OCI-LY7 (cell line): ENCODE data around the gene RAB11FIP4. TPM values are rescaled to one million over a fixed set of nuclear protein-coding genes. Genes with fewer than 3 reads are reported as not detected.

Experiments
- BruUV-seq: library from RNA; stranded (reverse); fragments of 400-500 nt; replicated peaks from 2 replicates; lab custom pipeline; 2021; lab: Mats Ljungman, UMichigan
- CTCF ChIA-PET: fragments of 300-600 bp; sonication (Branson Sonifier 250); formaldehyde crosslinking; loops from one replicate; lab custom pipeline; 2022; ENCODE audit warnings: antibody characterized with exemption; ENCODE audit not compliant: unreplicated experiment; lab: Charles Lee
- POLR2A ChIA-PET: fragments of 300-600 bp; sonication (Branson Sonifier 250); formaldehyde crosslinking; loops from one replicate; lab custom pipeline; 2022; ENCODE audit warnings: antibody characterized with exemption; lab: Charles Lee
- DNase-seq: peaks from one replicate; pipeline ENCODE4 v3.0.0-alpha.2; 2015; ENCODE audit warnings: low spot score
- H2AFZ ChIP-seq: fragments of 200-600 bp; sonication (generic), shearing (Covaris generic); 2 replicates; pipeline ENCODE4 v1.6.1; 2014; ENCODE audit warnings: mild to moderate bottlenecking, antibody characterized with exemption, low read length, moderate library complexity
- H3K27ac ChIP-seq: fragments of 200-600 bp; sonication (generic); 2 replicates; pipeline ENCODE4 v1.5.1; 2014; ENCODE audit warnings: mixed run types, low read depth, mild to moderate bottlenecking, moderate library complexity, low read length, inconsistent platforms; ENCODE audit not compliant: poor library complexity, severe bottlenecking
- H3K36me3 ChIP-seq: fragments of 200-600 bp; sonication (generic); 2 replicates; pipeline ENCODE4 v1.6.1; 2014; ENCODE audit warnings: mild to moderate bottlenecking, antibody characterized with exemption, low read length, moderate library complexity, mixed read lengths; ENCODE audit not compliant: insufficient read depth
- H3K4me1 ChIP-seq: fragments of 200-600 bp; sonication (generic); 2 replicates; pipeline ENCODE4 v1.5.1; 2014; ENCODE audit warnings: mild to moderate bottlenecking, low read length; ENCODE audit not compliant: insufficient read depth, poor library complexity, severe bottlenecking
- H3K4me2 ChIP-seq: fragments of 200-600 bp; sonication (generic); 2 replicates; pipeline ENCODE4 v1.6.1; 2014; ENCODE audit warnings: mild to moderate bottlenecking, low read length
- H3K4me3 ChIP-seq: fragments of 200-600 bp; sonication (generic); 2 replicates; pipeline ENCODE4 v1.5.1; 2014; ENCODE audit warnings: mild to moderate bottlenecking, low read depth, low read length; ENCODE audit not compliant: poor library complexity, severe bottlenecking
- H3K79me2 ChIP-seq: fragments of 200-600 bp; sonication (generic); 2 replicates; pipeline ENCODE4 v1.6.1; 2016; ENCODE audit warnings: low read depth, mild to moderate bottlenecking, low read length, moderate library complexity, mixed read lengths; ENCODE audit not compliant: insufficient read depth
- H3K9me2 ChIP-seq: fragments of 200-600 bp; sonication (generic); 2 replicates; pipeline ENCODE4 v1.6.1; 2016; ENCODE audit warnings: mild to moderate bottlenecking, low read length, mixed read lengths; ENCODE audit not compliant: insufficient read depth
- H3K9me3 ChIP-seq: fragments of 200-600 bp; sonication (generic); 2 replicates; pipeline ENCODE4 v1.6.1; 2014; ENCODE audit warnings: mild to moderate bottlenecking, mixed run types, low read length, mixed read lengths
- H4K20me1 ChIP-seq: fragments of 200-600 bp; sonication (generic); 2 replicates; pipeline ENCODE4 v1.6.1; 2014; ENCODE audit warnings: mild to moderate bottlenecking, antibody characterized with exemption, low read length, moderate library complexity, mixed read lengths; ENCODE audit not compliant: insufficient read depth
- CTCF ChIP-seq: fragments of 200-600 bp; sonication (generic); conservative IDR thresholded peaks from 2 replicates; pipeline ENCODE4 v1.5.1; 2014; ENCODE audit warnings: mild to moderate bottlenecking, antibody characterized with exemption, low read length, moderate library complexity, mixed read lengths
- EZH2phosphoT487 ChIP-seq: fragments of 200-600 bp; sonication (generic); IDR thresholded peaks from 2 replicates; pipeline ENCODE4 v1.6.1; 2018; ENCODE audit warnings: low read depth, borderline replicate concordance, mild to moderate bottlenecking, mixed run types, antibody characterized with exemption, low read length, moderate library complexity, mixed read lengths
- intact Hi-C: fragments of 100-400 bp; cut with micrococcal nuclease; formaldehyde crosslinking; loops from one replicate; pipeline ENCODE4 v1.10.0; 2022; ENCODE audit not compliant: unreplicated experiment
- total RNA-seq, 2 experiments: library from RNA; depleted of rRNA in 1 of 2; stranded (reverse); fragments of >200 nt in 1 of 2; shearing (Covaris generic) in 1 of 2; gene quantifications; 2 replicates each; pipeline ENCODE4 v1.2.3, GENCODE V29; 2014 to 2022

The RAB11FIP4 gene
- total RNA-seq, 2 experiments from 2014 or later: 5.8 to 15.0 TPM

GRCh38 chr17:31400481-31400950, 9.0 kb downstream of the RAB11FIP4 start:
- no peaks in the 10 kb centered on the region for H3K36me3 ChIP-seq
- TF ChIP-seq EZH2phosphoT487 (no peak), CTCF (no peak)
- no peaks in the 10 kb centered on the region for H3K79me2 ChIP-seq
- H3K4me2 ChIP-seq: no peak overlapping the region
- no peaks in the 10 kb centered on the region for H3K9me3 ChIP-seq
- CTCF ChIA-PET: no interaction called here
- H3K4me1 ChIP-seq: no peaks in the 10 kb centered on the region
- no peak overlapping the region for H3K4me3 ChIP-seq
- no peak overlapping the region for H2AFZ ChIP-seq
- intact Hi-C loops: no loop called here
- H3K9me2 ChIP-seq: no peaks in the 10 kb centered on the region
- POLR2A ChIA-PET: no interaction called here
- H4K20me1 ChIP-seq: no peaks in the 10 kb centered on the region
- BruUV-seq: no TSS peak
- no peak overlapping the region for H3K27ac ChIP-seq
- no peak for DNase-seq

- TF ChIP-seq CTCF (no peak), EZH2phosphoT487 (no peak)
- POLR2A ChIA-PET: no interaction called here
- intact Hi-C loops: no loop called here
Observed at GRCh38 chr17:31401456-31402254, 10.2 kb downstream of the RAB11FIP4 start.

More at GRCh38 chr17:31401456-31402254, 10.2 kb downstream of the RAB11FIP4 start:
- no peaks in the 10 kb centered on the region for H3K36me3 ChIP-seq
- no peak for DNase-seq
- H3K27ac ChIP-seq: no peak overlapping the region
- H3K9me3 ChIP-seq: no peaks in the 10 kb centered on the region
- H2AFZ ChIP-seq: no peak overlapping the region
- no peaks in the 10 kb centered on the region for H3K79me2 ChIP-seq
- H3K4me3 ChIP-seq: no peak overlapping the region
- H3K9me2 ChIP-seq: no peaks in the 10 kb centered on the region
- H4K20me1 ChIP-seq: no peaks in the 10 kb centered on the region
- H3K4me1 ChIP-seq: no peaks in the 10 kb centered on the region
- BruUV-seq: no TSS peak
- CTCF ChIA-PET: no interaction called here
- no peak overlapping the region for H3K4me2 ChIP-seq
